NCI-H460 (cell line): ENCODE results near the gene C3orf62. TPM values are rescaled to one million over a fixed set of nuclear protein-coding genes. Genes with fewer than 3 reads are reported as not detected.
"Not testable (repeated sequence)": the region's sequence is repeated elsewhere in the genome, so short reads cannot be mapped to it uniquely, and the experiment has no call there.

Experiments
- DNase-seq: peaks from one replicate; pipeline ENCODE4 v3.0.0-alpha.2; 2016; ENCODE audit warnings: low read depth; ENCODE audit errors: extremely low read depth
- small RNA-seq, 2 experiments: library from RNA; depleted of rRNA; stranded (forward); fragments of <200 nt; gene quantifications; one replicate each; pipeline ENCODE3, GENCODE V24; 2014
- total RNA-seq: library from RNA; depleted of rRNA; stranded (reverse); fragments of >200 nt; shearing (Covaris generic); gene quantifications from 2 replicates; pipeline ENCODE4 v1.2.3, GENCODE V29; 2014; rRNA removed

Gene C3orf62
- total RNA-seq, 1 experiment from 2014 or later: 0.57 TPM

- not testable (repeated sequence) for DNase-seq
Measured at GRCh38 chr3:49220985-49221563, 56.0 kb downstream of the C3orf62 start.

GRCh38 chr3:49219132-49219531, 57.9 kb downstream of the C3orf62 start:
- no peak for DNase-seq

Small RNA genes within 50 kb of the gene (small RNA-seq; reads per million reads assigned to genes)
- gene AC121247.2 (0 reads per million in 2 experiments), gene MIR4271 (0 reads per million in 2 experiments), gene RF00019 (0 reads per million in 2 experiments)

Other genes starting within 250 kb of the C3orf62 start
- gene IMPDH2, start 247.8 kb downstream of the C3orf62 start, total RNA-seq: 496 and 547 TPM in 2 replicates
- 49.4 and 63.7 TPM in 2 replicates for gene QRICH1, start 183.2 kb downstream of the C3orf62 start, total RNA-seq
- gene QARS1, start 172.5 kb downstream of the C3orf62 start, total RNA-seq: 143 and 164 TPM in 2 replicates
- gene USP19, start 156.4 kb downstream of the C3orf62 start, total RNA-seq: 26.6 and 33.5 TPM in 2 replicates
- 174 and 177 TPM in 2 replicates for gene LAMB2, start 144.2 kb downstream of the C3orf62 start, total RNA-seq
- 9.8 and 10.4 TPM in 2 replicates for gene CCDC71, start 110.9 kb downstream of the C3orf62 start, total RNA-seq
- gene KLHDC8B, start 105.6 kb downstream of the C3orf62 start, total RNA-seq: 1.8 and 2.4 TPM in 2 replicates
- gene USP4, start 62.8 kb upstream of the C3orf62 start, total RNA-seq: 7.9 and 12.6 TPM in 2 replicates
- 189 and 219 TPM in 2 replicates for gene GPX1, start 81.1 kb upstream of the C3orf62 start, total RNA-seq
- 433 and 440 TPM in 2 replicates for gene RHOA, start 134.7 kb upstream of the C3orf62 start, total RNA-seq
- gene TCTA, start 135.2 kb upstream of the C3orf62 start, total RNA-seq: 15.7 and 21.7 TPM in 2 replicates
- gene AMT, start 145.2 kb upstream of the C3orf62 start, total RNA-seq: 0.20 and 0.50 TPM in 2 replicates
- gene NICN1, start 152.1 kb upstream of the C3orf62 start, total RNA-seq: 2.9 TPM in 2 replicates
- gene DAG1, start 193.0 kb upstream of the C3orf62 start, total RNA-seq: 46.5 and 46.6 TPM in 2 replicates